COLO829 (cell line): ENCODE measurements around the gene KLHL3.

Source experiments
- DNase-seq: peaks from one replicate; pipeline ENCODE4 v3.0.0; 2012; ENCODE audit warnings: low spot score

The KLHL3 gene

GRCh38 chr5:137708796-137709559 is 26.9 kb downstream of the KLHL3 start:
- DNase-seq: no peak

- DNase-seq: no peak
Measured at GRCh38 chr5:137708062-137708461, 27.8 kb downstream of the KLHL3 start.

GRCh38 chr5:137706841-137707240 is 29.0 kb downstream of the KLHL3 start:
- no peak for DNase-seq

GRCh38 chr5:137705106-137705505 is 30.8 kb downstream of the KLHL3 start:
- no peak for DNase-seq

- no peak for DNase-seq
Measured at GRCh38 chr5:137703565-137703964, 32.3 kb downstream of the KLHL3 start.

GRCh38 chr5:137700282-137700680 is 35.6 kb downstream of the KLHL3 start:
- no peak for DNase-seq

GRCh38 chr5:137699336-137700281 is 36.3 kb downstream of the KLHL3 start:
- DNase-seq: no peak

- no peak for DNase-seq
Measured at GRCh38 chr5:137696481-137696880, 39.4 kb downstream of the KLHL3 start.

- DNase-seq: no peak
Measured at GRCh38 chr5:137695651-137696428, 40.0 kb downstream of the KLHL3 start.

- no peak for DNase-seq
Measured at GRCh38 chr5:137693951-137694721, 41.8 kb downstream of the KLHL3 start.

GRCh38 chr5:137693307-137693950 is 42.5 kb downstream of the KLHL3 start:
- no peak for DNase-seq

GRCh38 chr5:137689306-137689705 is 46.6 kb downstream of the KLHL3 start:
- no peak for DNase-seq

- DNase-seq: no peak
Measured at GRCh38 chr5:137688210-137688840, 47.6 kb downstream of the KLHL3 start.

- no peak for DNase-seq
Measured at GRCh38 chr5:137684761-137685160, 51.1 kb downstream of the KLHL3 start.

GRCh38 chr5:137681191-137681590 is 54.7 kb downstream of the KLHL3 start:
- DNase-seq: no peak

GRCh38 chr5:137679910-137680309 is 56.0 kb downstream of the KLHL3 start:
- DNase-seq: no peak

- no peak for DNase-seq
Measured at GRCh38 chr5:137679195-137679594, 56.7 kb downstream of the KLHL3 start.

GRCh38 chr5:137672881-137673280 is 63.0 kb downstream of the KLHL3 start:
- DNase-seq: no peak

- DNase-seq: no peak
Measured at GRCh38 chr5:137672001-137672400, 63.9 kb downstream of the KLHL3 start.

- no peak for DNase-seq
Measured at GRCh38 chr5:137669811-137670210, 66.1 kb downstream of the KLHL3 start.

GRCh38 chr5:137668637-137669036 is 67.3 kb downstream of the KLHL3 start:
- DNase-seq: no peak
